ENCODE measurements around the gene ARHGEF16.

GRCh38 chr1:3469849-3470649, 15.6 kb downstream of the ARHGEF16 start:
- TF ChIP-seq ZBTB33 (IDR thresholded peaks at IDR 0.05; ENCODE audit: borderline replicate concordance, low read depth) (no peak), TAF1 (IDR thresholded peaks at IDR 0.05; ENCODE audit: borderline replicate concordance, low read depth, low read length) (no peak), RXRA (IDR thresholded peaks at IDR 0.05; ENCODE audit: borderline replicate concordance, low read depth) (no peak), POLR2AphosphoS5 (IDR thresholded peaks at IDR 0.05; ENCODE audit: low read depth, low read length) (no peak), CTCF (IDR thresholded peaks at IDR 0.05) (no peak), RAD21 (IDR thresholded peaks at IDR 0.05; ENCODE audit: low read length) (no peak), SIN3A (IDR thresholded peaks at IDR 0.05; ENCODE audit: borderline replicate concordance, low read depth, low read length) (no peak), MXI1 (IDR thresholded peaks at IDR 0.05; ENCODE audit: low read depth, low read length) (no peak), REST (IDR thresholded peaks at IDR 0.05; ENCODE audit: low read depth, low read length) (no peak), FOXJ3 (CRISPR knock-in tag; IDR thresholded peaks at IDR 0.05) (no peak)

All from SK-N-SH (cell line).